B cell (primary cell): Measurements from ENCODE around the gene CTCFL.

Source experiments
- CTCF ChIP-seq: fragments of 200-600 bp; IDR thresholded peaks from one replicate; pipeline ENCODE4 v1.8.0; 2022; ENCODE audit warnings: antibody characterized with exemption, mild to moderate bottlenecking
- EZH2 ChIP-seq: IDR thresholded peaks from 2 replicates; pipeline ENCODE4 v1.6.1; 2012; ENCODE audit warnings: borderline replicate concordance, low read depth, mild to moderate bottlenecking, moderate library complexity, low read length; ENCODE audit not compliant: insufficient read depth, poor library complexity, severe bottlenecking

DNA sequence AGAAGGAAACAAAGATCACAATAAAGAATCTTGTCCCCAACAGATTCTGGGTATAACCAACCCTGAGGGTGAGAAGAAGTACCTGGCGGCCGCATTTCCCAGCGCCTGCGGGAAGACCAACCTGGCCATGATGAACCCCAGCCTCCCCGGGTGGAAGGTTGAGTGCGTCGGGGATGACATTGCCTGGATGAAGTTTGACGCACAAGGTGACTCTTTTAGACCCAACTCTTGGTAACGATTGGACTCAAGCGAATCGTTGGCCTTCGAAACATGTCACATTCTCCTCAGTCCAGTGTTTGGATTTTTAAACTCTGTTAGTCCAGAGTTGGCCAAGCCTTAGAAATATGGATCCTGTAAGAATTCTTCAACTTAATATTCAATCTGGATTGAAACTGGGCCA, 38.6 kb upstream of the CTCFL start:
- no peak for TF ChIP-seq CTCF
- no peak for TF ChIP-seq EZH2
